Pancreas (tissue), 10 donors: ENCODE results near the gene PPP1R14B. TPM values are rescaled to one million over a fixed set of nuclear protein-coding genes. Genes with fewer than 3 reads are reported as not detected.
A peak's percentile ranks its signal among the peaks of the same experiment; 100 is the strongest.

ENCODE experiments used
- ATAC-seq, 4 donors: fragments of 200-7000 bp; cut with Tn5 transposase; one replicate each; pipeline versions ENCODE4 v1.8.0 to v1.9.1; 2020; ENCODE audit warnings: mild to moderate bottlenecking in 4 of 4, moderate library complexity in 4 of 4
- DNase-seq, 6 donors: peaks; one replicate each; pipeline ENCODE4 v3.0.0-alpha.2; 2020
- FAIRE-seq: peaks from 2 replicates; lab custom pipeline; 2012; peaks lifted over from hg19 to GRCh38; lab: Jason Lieb, UNC
- H3K27ac ChIP-seq, 4 donors: fragments of 200-600 bp; sonication (generic); 1 replicate in 3 of 4; 2 replicates in 1 of 4; pipeline versions ENCODE4 v1.5.0 to v1.8.0; 2020
- H3K27me3 ChIP-seq, 4 donors: fragments of 200-600 bp; one replicate each; pipeline ENCODE4 v1.8.0; 2021
- H3K36me3 ChIP-seq, 3 donors: fragments of 200-600 bp; sonication (generic) in 1 of 3; one replicate each; pipeline versions ENCODE4 v1.5.0 to v1.8.0; 2020 to 2021
- H3K4me1 ChIP-seq, 3 donors: fragments of 200-600 bp; one replicate each; pipeline ENCODE4 v1.8.0; 2021
- H3K4me3 ChIP-seq, 4 donors: fragments of 200-600 bp; sonication (generic) in 2 of 4; one replicate each; pipeline versions ENCODE4 v1.5.0 to v1.8.0; 2020 to 2021
- H3K9me3 ChIP-seq, 4 donors: fragments of 200-600 bp; one replicate each; pipeline ENCODE4 v1.8.0; 2021
- CTCF ChIP-seq, 4 donors: fragments of 200-600 bp; sonication (generic) in 3 of 4; IDR thresholded peaks; one replicate each; pipeline versions ENCODE4 v1.5.0 to v1.8.0; 2021; ENCODE audit warnings: antibody characterized with exemption in 4 of 4
- WGBS, 2 donors: extraction: QIAGEN DNeasy Blood & Tissue Kit; methylation state at CpG; one replicate each; pipeline ENCODE4 v1.1.7; 2013; 5-methylcytosine and 5-hydroxymethylcytosine counted together
- intact Hi-C, 3 donors: fragments of 100-400 bp; cut with DNase I; formaldehyde crosslinking; loops; one replicate each; pipeline versions ENCODE4 v1.11.1 to v1.14.2; 2022
- polyA plus RNA-seq, 2 donors: library from polyadenylated mRNA; stranded (reverse); fragments of 200-250 nt; gene quantifications; one replicate each; pipeline ENCODE4 v1.2.3, GENCODE V29; 2013
- total RNA-seq, 6 donors: library from RNA; stranded (reverse); fragmentation: NEBNext Ultra II Directional in 4 of 6; extraction: Animal tissue kit (Norgen Biotek cat#: 25700) in 4 of 6; gene quantifications; one replicate each; pipeline versions ENCODE4 v1.2.1 to v1.2.4, GENCODE V29; 2021 to 2023
- donor health status: healthy with polysubstance abuse.
- donor health status: DM: no; HTN: no; CAD: no; lungs with moderate emphysema.
- donor health status: DM: no; HTN: no; CAD: no.
- donor health status: control.
- donor health status: control.
- donor health status: Bipolar disorder and iron deficiency.
- donor health status: DM: yes; HTN: yes; CAD: no.
- donor health status: DM: no; HTN: no; CAD: no.
- donor health status: DM: no; HTN: no; CAD: no.
- donor health status: DM: yes; HTN: yes; CAD: no.

Gene PPP1R14B
- total and polyA plus RNA-seq, 8 donors: 81.6 to 180 (median 119) TPM

DNA sequence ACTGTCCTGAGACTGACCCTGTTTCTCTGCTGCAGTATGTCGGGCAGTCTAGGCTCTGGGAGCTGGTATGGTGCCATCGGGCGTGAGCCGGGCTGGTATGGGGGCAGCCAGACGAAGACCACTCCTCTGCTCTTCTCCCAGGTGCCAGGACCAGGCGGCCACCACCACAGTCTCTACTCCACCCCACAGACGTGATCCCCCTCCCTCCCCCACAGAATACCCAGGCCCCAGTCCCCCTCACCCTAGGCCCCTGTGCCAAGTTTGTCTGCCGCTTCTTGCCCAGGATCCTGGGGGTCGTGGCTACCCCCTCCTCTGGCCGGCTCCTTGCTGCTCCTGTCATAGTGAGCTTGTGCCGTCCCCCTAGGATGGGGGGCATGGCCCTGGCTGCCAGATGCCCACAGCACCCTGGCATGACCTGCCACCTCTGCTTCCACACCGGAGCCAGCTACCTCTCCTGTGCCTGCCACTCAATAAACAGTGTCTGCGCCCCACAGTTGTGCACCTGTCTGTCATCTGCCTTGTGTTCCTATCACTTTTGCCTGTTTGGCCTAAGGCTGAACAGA is 42.3 kb upstream of the PPP1R14B start:
- DNase-seq: no peak
- no peak for TF ChIP-seq CTCF (IDR thresholded peaks at IDR 0.05)
- WGBS, 2 donors: 86 to 90% methylated on average over 12 to 13 of the region's 13 CpGs

GRCh38 chr11:64288353-64288750 is 41.6 kb upstream of the PPP1R14B start:
- Histone ChIP-seq H3K36me3 (no peaks in the 10 kb centered on the region), H3K9me3 (no peaks in the 10 kb centered on the region), H3K4me3 (no peak overlapping the region), H3K4me1 (peaks cover 13 to 24% (median 22%) of the 10 kb centered on the region in 3 donors), H3K27ac (no peak overlapping the region), H3K27me3 (peaks cover 0 to 7% (median 1%) of the 10 kb centered on the region in 4 donors)
- intact Hi-C loops: no loop called here
- TF ChIP-seq CTCF (IDR thresholded peaks at IDR 0.05): no peak
- FAIRE-seq (no peak), ATAC-seq (no peak), DNase-seq (peak in 1 of 6 donors; percentile 70)
- 90 to 92% methylated on average over 6 to 9 of the region's 9 CpGs for WGBS, 2 donors

More for the DNA sequence above, 42.3 kb upstream of the PPP1R14B start:
- H3K27ac ChIP-seq: no peak overlapping the region
- intact Hi-C loops: no loop called here
- no peaks in the 10 kb centered on the region for H3K9me3 ChIP-seq
- no peak overlapping the region for H3K4me3 ChIP-seq
- no peaks in the 10 kb centered on the region for H3K36me3 ChIP-seq
- peaks cover 6 to 19% (median 16%) of the 10 kb centered on the region in 3 donors for H3K4me1 ChIP-seq
- peaks cover 0 to 7% (median 1%) of the 10 kb centered on the region in 4 donors for H3K27me3 ChIP-seq
- FAIRE-seq (no peak), ATAC-seq (no peak)

- H3K4me1 ChIP-seq: peaks cover 14 to 24% (median 22%) of the 10 kb centered on the region in 3 donors
- no peak overlapping the region for H3K27ac ChIP-seq
- WGBS, 2 donors: 93 to 94% methylated on average over 33 of the region's 33 CpGs
- DNase-seq: peak in 2 of 6 donors; percentile 38 to 72
- intact Hi-C loops: no loop called here
- no peaks in the 10 kb centered on the region for H3K9me3 ChIP-seq
- H3K36me3 ChIP-seq: no peaks in the 10 kb centered on the region
- no peak for TF ChIP-seq CTCF (IDR thresholded peaks at IDR 0.05)
- no peak for ATAC-seq
- no peak for FAIRE-seq
- H3K27me3 ChIP-seq: peaks cover 0 to 4% (median under 1%) of the 10 kb centered on the region in 4 donors
- no peak overlapping the region for H3K4me3 ChIP-seq
Measured at GRCh38 chr11:64287676-64288352, 41.1 kb upstream of the PPP1R14B start.

- H3K4me1 ChIP-seq: peaks cover 14 to 18% (median 17%) of the 10 kb centered on the region in 3 donors
- TF ChIP-seq CTCF (IDR thresholded peaks at IDR 0.05): no peak
- H3K27ac ChIP-seq: no peak overlapping the region
- intact Hi-C loops: no loop called here
- FAIRE-seq (no peak), ATAC-seq (no peak), DNase-seq (no peak)
- 57 to 62% methylated on average over 9 of the region's 9 CpGs for WGBS, 2 donors
- H3K9me3 ChIP-seq: no peaks in the 10 kb centered on the region
- H3K36me3 ChIP-seq: no peaks in the 10 kb centered on the region
- no peak overlapping the region for H3K4me3 ChIP-seq
- no peaks in the 10 kb centered on the region for H3K27me3 ChIP-seq
Measured at GRCh38 chr11:64286801-64287159, 40.0 kb upstream of the PPP1R14B start.
